Measurements from ENCODE around the gene MGAT3.

Gene MGAT3

DNA sequence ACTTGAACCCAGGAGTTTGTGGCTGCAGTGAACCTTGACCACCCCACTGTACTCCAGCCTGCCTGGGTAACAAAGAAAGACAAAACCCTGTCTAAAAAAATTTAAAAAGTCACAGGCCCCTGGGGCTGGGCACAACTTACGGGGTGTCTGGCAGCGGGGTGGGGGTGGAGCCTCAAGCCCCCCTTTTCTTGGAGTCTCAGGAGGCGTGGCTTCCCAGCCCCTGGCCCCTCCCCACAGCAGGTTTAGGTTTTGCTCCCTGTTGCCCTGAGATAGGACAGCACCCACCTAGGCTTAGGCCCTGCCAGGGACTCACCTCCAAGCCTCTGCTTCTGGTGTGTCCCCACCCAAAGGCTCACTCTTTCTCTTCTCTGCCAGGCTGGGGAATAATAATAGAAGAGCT lies 22.4 kb downstream of the MGAT3 start:
- H3K4me2 ChIP-seq (ENCODE audit: low read depth, low read length, poor library complexity, severe bottlenecking) = no peak overlapping the region
- H3K9ac ChIP-seq (ENCODE audit: low read depth, low read length, poor library complexity, severe bottlenecking) = no peak overlapping the region
- no peaks in the 10 kb centered on the region for H3K27me3 ChIP-seq (ENCODE audit: insufficient read depth, low read length, poor library complexity, severe bottlenecking)
- H3K4me1 ChIP-seq (ENCODE audit: insufficient read depth, low read length, poor library complexity, severe bottlenecking) = peaks cover 3% of the 10 kb centered on the region
- H3K79me2 ChIP-seq (ENCODE audit: insufficient read depth, low read length) = no peaks in the 10 kb centered on the region
- H2AFZ ChIP-seq (ENCODE audit: low read length) = no peak overlapping the region
- H3F3A ChIP-seq (ENCODE audit: low read depth) = no peaks in the 10 kb centered on the region
- TF ChIP-seq, protein P1, sequence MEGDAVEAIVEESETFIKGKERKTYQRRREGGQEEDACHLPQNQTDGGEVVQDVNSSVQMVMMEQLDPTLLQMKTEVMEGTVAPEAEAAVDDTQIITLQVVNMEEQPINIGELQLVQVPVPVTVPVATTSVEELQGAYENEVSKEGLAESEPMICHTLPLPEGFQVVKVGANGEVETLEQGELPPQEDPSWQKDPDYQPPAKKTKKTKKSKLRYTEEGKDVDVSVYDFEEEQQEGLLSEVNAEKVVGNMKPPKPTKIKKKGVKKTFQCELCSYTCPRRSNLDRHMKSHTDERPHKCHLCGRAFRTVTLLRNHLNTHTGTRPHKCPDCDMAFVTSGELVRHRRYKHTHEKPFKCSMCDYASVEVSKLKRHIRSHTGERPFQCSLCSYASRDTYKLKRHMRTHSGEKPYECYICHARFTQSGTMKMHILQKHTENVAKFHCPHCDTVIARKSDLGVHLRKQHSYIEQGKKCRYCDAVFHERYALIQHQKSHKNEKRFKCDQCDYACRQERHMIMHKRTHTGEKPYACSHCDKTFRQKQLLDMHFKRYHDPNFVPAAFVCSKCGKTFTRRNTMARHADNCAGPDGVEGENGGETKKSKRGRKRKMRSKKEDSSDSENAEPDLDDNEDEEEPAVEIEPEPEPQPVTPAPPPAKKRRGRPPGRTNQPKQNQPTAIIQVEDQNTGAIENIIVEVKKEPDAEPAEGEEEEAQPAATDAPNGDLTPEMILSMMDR (conservative IDR thresholded peaks at IDR 0.05; ENCODE audit: low read length) = no peak
- H3K9me3 ChIP-seq (ENCODE audit: insufficient read depth, low read depth, low read length) = no peaks in the 10 kb centered on the region
- H3K4me3 ChIP-seq (ENCODE audit: low read length, poor library complexity, severe bottlenecking) = no peak overlapping the region
- H3K36me3 ChIP-seq (ENCODE audit: insufficient read depth, low read length) = peaks cover 4% of the 10 kb centered on the region; the same call in 1 of the 2 replicates
- H3K9me2 ChIP-seq (replicated peaks; ENCODE audit: low read depth, low read length) = no peaks in the 10 kb centered on the region
- H4K20me1 ChIP-seq (ENCODE audit: insufficient read depth, low read length, poor library complexity, severe bottlenecking) = peaks cover 2% of the 10 kb centered on the region

DNA sequence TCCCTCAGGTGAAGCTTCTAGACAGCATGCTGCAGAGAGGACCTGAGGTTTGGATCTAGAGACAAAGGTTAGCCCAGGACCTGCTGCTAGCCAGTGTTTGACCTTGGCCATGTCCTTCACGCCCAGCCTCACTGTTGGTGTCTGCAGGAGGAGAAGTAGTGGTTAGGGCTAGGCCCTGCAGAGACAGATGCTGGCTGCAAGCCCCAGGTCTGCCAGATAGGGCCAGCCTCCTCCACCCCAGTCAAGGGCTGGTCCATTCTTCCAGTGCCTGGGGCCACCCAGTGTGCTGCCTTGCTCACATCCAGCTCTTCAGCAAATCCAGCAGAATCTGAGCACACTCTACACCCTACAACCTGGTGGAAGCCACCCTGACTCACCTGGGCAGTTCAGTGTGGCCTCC lies 23.7 kb downstream of the MGAT3 start:
- H2AFZ ChIP-seq (ENCODE audit: low read length) = no peak overlapping the region
- H3K4me3 ChIP-seq (ENCODE audit: low read length, poor library complexity, severe bottlenecking) = no peak overlapping the region
- peaks cover 4% of the 10 kb centered on the region; the same call in 1 of the 2 replicates for H3K36me3 ChIP-seq (ENCODE audit: insufficient read depth, low read length)
- H3F3A ChIP-seq (ENCODE audit: low read depth) = no peaks in the 10 kb centered on the region
- H3K27me3 ChIP-seq (ENCODE audit: insufficient read depth, low read length, poor library complexity, severe bottlenecking) = no peaks in the 10 kb centered on the region
- H3K9ac ChIP-seq (ENCODE audit: low read depth, low read length, poor library complexity, severe bottlenecking) = no peak overlapping the region
- no peaks in the 10 kb centered on the region for H3K79me2 ChIP-seq (ENCODE audit: insufficient read depth, low read length)
- no peaks in the 10 kb centered on the region for H3K4me1 ChIP-seq (ENCODE audit: insufficient read depth, low read length, poor library complexity, severe bottlenecking)
- no peak overlapping the region for H3K4me2 ChIP-seq (ENCODE audit: low read depth, low read length, poor library complexity, severe bottlenecking)
- H3K9me3 ChIP-seq (ENCODE audit: insufficient read depth, low read depth, low read length) = no peaks in the 10 kb centered on the region
- TF ChIP-seq EZH2phosphoT487 (IDR thresholded peaks at IDR 0.05; ENCODE audit: borderline replicate concordance) = no peak
- TF ChIP-seq, protein P1 (conservative IDR thresholded peaks at IDR 0.05; ENCODE audit: low read length) = no peak
- H4K20me1 ChIP-seq (ENCODE audit: insufficient read depth, low read length, poor library complexity, severe bottlenecking) = peaks cover 2% of the 10 kb centered on the region
- no peaks in the 10 kb centered on the region for H3K9me2 ChIP-seq (replicated peaks; ENCODE audit: low read depth, low read length)

DNA sequence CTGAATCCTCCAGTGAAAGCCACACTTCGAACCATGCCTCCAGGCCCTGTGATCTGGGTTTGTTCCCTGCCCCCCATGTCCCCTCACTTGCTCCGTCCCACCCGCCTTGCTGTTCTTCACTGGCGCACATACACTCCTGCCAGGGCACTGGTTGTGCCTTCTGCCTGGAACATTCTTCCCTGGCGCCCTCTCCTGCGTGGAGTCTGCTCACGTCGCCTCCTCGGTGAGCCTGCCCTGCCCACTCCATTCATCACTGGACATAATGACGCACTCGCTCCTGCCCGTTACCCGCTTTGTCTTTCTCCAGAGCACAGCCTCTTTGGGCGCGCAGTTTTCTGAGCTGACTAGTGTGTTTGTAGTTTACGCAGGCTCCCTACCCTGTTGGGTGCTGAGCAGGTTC lies 24.2 kb downstream of the MGAT3 start:
- no peaks in the 10 kb centered on the region for H3K79me2 ChIP-seq (ENCODE audit: insufficient read depth, low read length)

More for the DNA sequence above, 24.2 kb downstream of the MGAT3 start:
- H4K20me1 ChIP-seq (ENCODE audit: insufficient read depth, low read length, poor library complexity, severe bottlenecking) = peaks cover 2% of the 10 kb centered on the region
- no peak overlapping the region for H3K4me3 ChIP-seq (ENCODE audit: low read length, poor library complexity, severe bottlenecking)
- no peaks in the 10 kb centered on the region for H3K9me3 ChIP-seq (ENCODE audit: insufficient read depth, low read depth, low read length)
- H3K27me3 ChIP-seq (ENCODE audit: insufficient read depth, low read length, poor library complexity, severe bottlenecking) = no peaks in the 10 kb centered on the region
- H3K36me3 ChIP-seq (ENCODE audit: insufficient read depth, low read length) = peaks cover 4% of the 10 kb centered on the region; the same call in 1 of the 2 replicates
- no peak overlapping the region for H3K4me2 ChIP-seq (ENCODE audit: low read depth, low read length, poor library complexity, severe bottlenecking)
- H3K9me2 ChIP-seq (replicated peaks; ENCODE audit: low read depth, low read length) = no peaks in the 10 kb centered on the region
- H3K9ac ChIP-seq (ENCODE audit: low read depth, low read length, poor library complexity, severe bottlenecking) = no peak overlapping the region
- no peaks in the 10 kb centered on the region for H3F3A ChIP-seq (ENCODE audit: low read depth)
- TF ChIP-seq, protein P1 (conservative IDR thresholded peaks at IDR 0.05; ENCODE audit: low read length) = no peak
- no peak for TF ChIP-seq EZH2phosphoT487 (IDR thresholded peaks at IDR 0.05; ENCODE audit: borderline replicate concordance)
- no peak overlapping the region for H2AFZ ChIP-seq (ENCODE audit: low read length)
- H3K4me1 ChIP-seq (ENCODE audit: insufficient read depth, low read length, poor library complexity, severe bottlenecking) = no peaks in the 10 kb centered on the region
